ENCODE data around the gene CUL4A. TPM values are rescaled to one million over a fixed set of nuclear protein-coding genes. Genes with fewer than 3 reads are reported as not detected.
A peak's percentile ranks its signal among the peaks of the same experiment; 100 is the strongest.

CUL4A gene
- total and polyA plus RNA-seq, 2 donors (not counting 3 experiments of a cell fraction or from before 2014, with no cell fraction given) = 37.9 to 80.0 TPM

GRCh38 chr13:113178896-113179167 is 30.6 kb upstream of the CUL4A start:
- TF ChIP-seq GATA2 (IDR thresholded peaks at IDR 0.05; ENCODE audit: insufficient read depth, insufficient read length, low read depth, low read length) = no peak
- TF ChIP-seq POLR2AphosphoS5 (IDR thresholded peaks at IDR 0.05; ENCODE audit: insufficient read depth, low read depth, low read length) = no peak
- TF ChIP-seq JUN (IDR thresholded peaks at IDR 0.05; ENCODE audit: borderline replicate concordance, insufficient read depth, insufficient read length, low read depth) = no peak
- TF ChIP-seq POLR2A (IDR thresholded peaks at IDR 0.05; ENCODE audit: low read depth, low read length) = no peak
- TF ChIP-seq EZH2 (IDR thresholded peaks at IDR 0.05; ENCODE audit: borderline replicate concordance, low read depth, low read length, severe bottlenecking) = no peak
- TF ChIP-seq CTCF (IDR thresholded peaks at IDR 0.05; ENCODE audit: extremely low read depth in 1 of 2, insufficient read depth in 1 of 2, low read depth in 1 of 2, low read length in 2 of 2) = no peak
- Histone ChIP-seq H3K9me3 (replicated peaks; ENCODE audit: control insufficient read depth, insufficient read depth, low read length) (no peaks in the 10 kb centered on the region), H3K36me3 (ENCODE audit: control insufficient read depth in 2 of 2, extremely low read depth in 1 of 2, insufficient read depth in 2 of 2, low read length in 2 of 2) (peaks cover 16 to 23% of the 10 kb centered on the region in 2 experiments), H2AFZ (ENCODE audit: low read depth, low read length) (no peak overlapping the region), H3K27ac (ENCODE audit: insufficient read depth, low read depth, low read length) (peak overlapping the region; percentile 61), H4K20me1 (replicated peaks; ENCODE audit: control insufficient read depth, extremely low read depth, insufficient read depth, low read length) (no peaks in the 10 kb centered on the region), H3K27me3 (ENCODE audit: control insufficient read depth in 2 of 2, insufficient read depth in 2 of 2, low read length in 2 of 2) (no peaks in the 10 kb centered on the region), H3K4me2 (ENCODE audit: insufficient read depth, low read length) (no peak overlapping the region), H3K4me1 (ENCODE audit: control insufficient read depth, extremely low read depth, insufficient read depth, low read length) (peaks cover 18% of the 10 kb centered on the region), H3K4me3 (replicated peaks in 1 of 3; ENCODE audit: insufficient read depth in 1 of 3, low read depth in 1 of 3, low read length in 3 of 3) (no peak overlapping the region), H3K79me2 (ENCODE audit: control insufficient read depth, insufficient read depth, low read length) (no peaks in the 10 kb centered on the region), H3K9ac (replicated peaks; ENCODE audit: extremely low read depth, insufficient read depth, low read length) (peak overlapping the region; percentile 13), H3K9me1 (replicated peaks; ENCODE audit: control insufficient read depth, extremely low read depth, insufficient read depth, low read length) (no peaks in the 10 kb centered on the region)
- POLR2A ChIA-PET = no interaction called here
- FAIRE-seq (no peak), DNase-seq (ENCODE audit: low read depth, low spot score) (no peak)
- no TSS peak for BruUV-seq (replicated peaks)
- CTCF ChIA-PET = interaction anchor here (2.2 to 2.3 kb wide), 2 partner anchors 8 to 9 kb away, joined by 8 to 9 read pairs; no protein-coding TSS in a partner anchor
- intact Hi-C loops (cut with micrococcal nuclease) = loop anchor here (1.0 kb wide), 2 partner anchors 8 to 9 kb away; no protein-coding TSS in a partner anchor
- dilution Hi-C loops (cut with MboI; ENCODE audit: extremely low pct_ligation_motif_present, low sequenced_read_pairs) = no loop called here

Measured in endothelial cell of umbilical vein (primary cell).